GM23248 (cell line): Measurements from ENCODE around the gene SLC38A8. TPM values are rescaled to one million over a fixed set of nuclear protein-coding genes. Genes with fewer than 3 reads are reported as not detected.

Experiments
- DNase-seq: peaks from one replicate; pipeline ENCODE4 v3.0.0-alpha.2; 2015
- H2AFZ ChIP-seq: fragments of 200-600 bp; sonication (generic); 2 replicates; pipeline ENCODE4 v1.6.1; 2016; ENCODE audit warnings: antibody characterized with exemption
- H3F3A ChIP-seq: fragments of 200-600 bp; sonication (generic); 2 replicates; pipeline ENCODE4 v1.6.1; 2016; ENCODE audit warnings: mild to moderate bottlenecking, antibody characterized with exemption, mixed run types; ENCODE audit not compliant: insufficient read depth
- H3K27ac ChIP-seq: fragments of 200-600 bp; sonication (generic); 2 replicates; pipeline ENCODE4 v1.5.1; 2016; ENCODE audit warnings: mild to moderate bottlenecking
- H3K27me3 ChIP-seq: fragments of 200-600 bp; sonication (generic); replicated peaks from 2 replicates; pipeline ENCODE4 v1.6.1; 2016; ENCODE audit warnings: mild to moderate bottlenecking; ENCODE audit not compliant: insufficient read depth
- H3K36me3 ChIP-seq: fragments of 200-600 bp; sonication (generic); 2 replicates; pipeline ENCODE4 v1.6.1; 2016; ENCODE audit warnings: low read depth, mild to moderate bottlenecking
- H3K4me1 ChIP-seq: fragments of 200-600 bp; sonication (generic); 2 replicates; pipeline ENCODE4 v1.6.1; 2016; ENCODE audit warnings: mild to moderate bottlenecking; ENCODE audit not compliant: insufficient read depth
- H3K4me2 ChIP-seq: fragments of 200-600 bp; sonication (generic); one replicate; pipeline ENCODE4 v1.6.1; 2016; ENCODE audit warnings: mild to moderate bottlenecking; ENCODE audit not compliant: unreplicated experiment
- H3K4me3 ChIP-seq: fragments of 200-600 bp; sonication (generic); 2 replicates; pipeline ENCODE4 v1.5.1; 2016; ENCODE audit warnings: mild to moderate bottlenecking
- H3K79me2 ChIP-seq: fragments of 200-600 bp; sonication (generic); 2 replicates; pipeline ENCODE4 v1.6.1; 2016; ENCODE audit warnings: mild to moderate bottlenecking; ENCODE audit not compliant: insufficient read depth
- H3K9ac ChIP-seq: fragments of 200-600 bp; sonication (generic); 2 replicates; pipeline ENCODE4 v1.6.1; 2016; ENCODE audit warnings: mild to moderate bottlenecking
- H3K9me2 ChIP-seq: fragments of 200-600 bp; sonication (generic); 2 replicates; pipeline ENCODE4 v1.6.1; 2016; ENCODE audit warnings: mixed run types, mild to moderate bottlenecking, moderate library complexity; ENCODE audit not compliant: insufficient read depth
- H3K9me3 ChIP-seq: fragments of 200-600 bp; sonication (generic); one replicate; pipeline ENCODE4 v1.6.1; 2017; ENCODE audit warnings: low read depth
- H4K20me1 ChIP-seq: fragments of 200-600 bp; sonication (generic); 2 replicates; pipeline ENCODE4 v1.6.0; 2016; ENCODE audit not compliant: insufficient read depth
- EZH2 ChIP-seq: fragments of 200-600 bp; sonication (generic); IDR thresholded peaks from 2 replicates; pipeline ENCODE4 v1.6.1; 2018; ENCODE audit warnings: antibody characterized with exemption, mild to moderate bottlenecking; ENCODE audit not compliant: insufficient read depth, poor library complexity, severe bottlenecking
- EZH2phosphoT487 ChIP-seq: fragments of 200-600 bp; sonication (generic); IDR thresholded peaks from 2 replicates; pipeline ENCODE4 v1.6.1; 2018; ENCODE audit warnings: antibody characterized with exemption, moderate library complexity, mild to moderate bottlenecking, low read depth; ENCODE audit not compliant: insufficient read depth
- WGBS, 2 experiments: methylation state at CpG; one replicate each; pipeline ENCODE4 v1.1.6; 2015 to 2017; ENCODE audit warnings: low lambda C conversion rate in 2 of 2, low coverage in 1 of 2; ENCODE audit errors: missing lambda C conversion rate in 2 of 2; 5-methylcytosine and 5-hydroxymethylcytosine counted together
- in situ Hi-C: fragments of 300-500 bp; cut with MboI; formaldehyde crosslinking; loops from 2 replicates; pipeline ENCODE4 v1.15.0; 2020
- polyA plus RNA-seq: library from polyadenylated mRNA; unstranded; fragments of >200 nt; fragmentation: Nextera tagmentation; extraction: Ambion mirVana; gene quantifications from 2 replicates; pipeline ENCODE4 v1.2.1, GENCODE V29; 2016
- total RNA-seq: library from RNA; depleted of rRNA; stranded (reverse); fragments of >200 nt; shearing (Covaris generic); gene quantifications from 2 replicates; pipeline ENCODE4 v1.2.3, GENCODE V29; 2014

The SLC38A8 gene
- total and polyA plus RNA-seq, 2 experiments from 2014 or later = not detected

GRCh38 chr16:84026606-84027005 lies 16.0 kb downstream of the SLC38A8 start:
- Histone ChIP-seq H3K4me2 (no peak overlapping the region), H2AFZ (no peak overlapping the region), H4K20me1 (no peaks in the 10 kb centered on the region), H3K9ac (no peak overlapping the region), H3K9me2 (no peaks in the 10 kb centered on the region), H3K4me3 (no peak overlapping the region), H3K79me2 (no peaks in the 10 kb centered on the region), H3K27me3 (no peaks in the 10 kb centered on the region), H3K9me3 (no peaks in the 10 kb centered on the region), H3K36me3 (no peaks in the 10 kb centered on the region), H3F3A (no peaks in the 10 kb centered on the region), H3K4me1 (peaks cover 5% of the 10 kb centered on the region; the same call in 1 of the 2 replicates), H3K27ac (no peak overlapping the region)
- no peak for TF ChIP-seq EZH2
- TF ChIP-seq EZH2phosphoT487 = no peak
- whole genome bisulfite sequencing, 2 experiments = 95 to 96% methylated on average over 10 of the region's 10 CpGs
- in situ Hi-C loops = no loop called here
- DNase-seq = no peak

DNA sequence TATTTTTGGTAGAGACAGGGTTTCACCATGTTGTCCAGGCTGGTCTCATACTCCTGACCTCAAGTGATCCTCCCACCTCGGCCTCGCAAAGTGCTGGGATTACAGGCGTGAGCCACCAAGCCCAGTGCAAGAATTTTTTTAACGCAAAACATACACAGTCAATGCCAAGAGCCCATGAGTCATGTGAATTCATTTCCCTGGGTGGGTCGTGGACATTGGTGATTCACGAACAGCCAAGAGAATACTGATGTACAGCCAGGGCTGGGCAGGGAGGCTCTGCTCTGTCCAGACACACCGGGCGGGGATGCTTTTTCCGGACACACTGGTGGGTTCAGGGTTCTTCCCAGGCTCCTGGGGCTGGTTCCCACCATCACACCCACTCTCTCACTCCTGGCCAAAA lies 17.7 kb downstream of the SLC38A8 start:
- Histone ChIP-seq H2AFZ (peak overlapping the region; percentile 69), H3K4me2 (peak overlapping the region; percentile 20), H3K79me2 (no peaks in the 10 kb centered on the region), H3K9me2 (no peaks in the 10 kb centered on the region), H3K4me1 (peaks cover 5% of the 10 kb centered on the region; the same call in 1 of the 2 replicates), H3K27me3 (no peaks in the 10 kb centered on the region), H3F3A (no peaks in the 10 kb centered on the region), H3K27ac (peak overlapping the region; percentile 40), H3K9me3 (no peaks in the 10 kb centered on the region), H3K9ac (peak overlapping the region; percentile 42; the same call in 1 of the 2 replicates), H4K20me1 (no peaks in the 10 kb centered on the region), H3K4me3 (no peak overlapping the region), H3K36me3 (no peaks in the 10 kb centered on the region)
- TF ChIP-seq EZH2 = no peak
- TF ChIP-seq EZH2phosphoT487 = no peak
- peak; percentile 95 for DNase-seq
- in situ Hi-C loops = no loop called here
- WGBS, 2 experiments = 3 to 5% methylated on average over 9 of the region's 9 CpGs

- Histone ChIP-seq H3K79me2 (no peaks in the 10 kb centered on the region), H3K36me3 (no peaks in the 10 kb centered on the region), H3K27me3 (no peaks in the 10 kb centered on the region), H3K4me3 (no peak overlapping the region), H4K20me1 (no peaks in the 10 kb centered on the region), H3K4me2 (no peak overlapping the region), H3K27ac (no peak overlapping the region), H2AFZ (no peak overlapping the region), H3K9me2 (no peaks in the 10 kb centered on the region), H3K9me3 (no peaks in the 10 kb centered on the region), H3K9ac (no peak overlapping the region), H3F3A (no peaks in the 10 kb centered on the region), H3K4me1 (peaks cover 5% of the 10 kb centered on the region; the same call in 1 of the 2 replicates)
- WGBS, 2 experiments = 81 to 84% methylated on average over 11 of the region's 11 CpGs
- DNase-seq = no peak
- in situ Hi-C loops = no loop called here
- TF ChIP-seq EZH2 (no peak), EZH2phosphoT487 (no peak)
Observed at GRCh38 chr16:84022644-84023043, 20.0 kb downstream of the SLC38A8 start.

- Histone ChIP-seq H2AFZ (no peak overlapping the region), H3K36me3 (no peaks in the 10 kb centered on the region), H3K4me3 (no peak overlapping the region), H3F3A (no peaks in the 10 kb centered on the region), H3K4me1 (peaks cover 5% of the 10 kb centered on the region; the same call in 1 of the 2 replicates), H3K27me3 (no peaks in the 10 kb centered on the region), H3K27ac (no peak overlapping the region), H3K79me2 (no peaks in the 10 kb centered on the region), H4K20me1 (no peaks in the 10 kb centered on the region), H3K9me3 (no peaks in the 10 kb centered on the region), H3K4me2 (no peak overlapping the region), H3K9ac (no peak overlapping the region), H3K9me2 (no peaks in the 10 kb centered on the region)
- DNase-seq = no peak
- WGBS, 2 experiments = 70 to 74% methylated on average over 5 of the region's 5 CpGs
- TF ChIP-seq EZH2 = no peak
- no peak for TF ChIP-seq EZH2phosphoT487
- in situ Hi-C loops = no loop called here
Observed at GRCh38 chr16:84021488-84021887, 21.1 kb downstream of the SLC38A8 start.

DNA sequence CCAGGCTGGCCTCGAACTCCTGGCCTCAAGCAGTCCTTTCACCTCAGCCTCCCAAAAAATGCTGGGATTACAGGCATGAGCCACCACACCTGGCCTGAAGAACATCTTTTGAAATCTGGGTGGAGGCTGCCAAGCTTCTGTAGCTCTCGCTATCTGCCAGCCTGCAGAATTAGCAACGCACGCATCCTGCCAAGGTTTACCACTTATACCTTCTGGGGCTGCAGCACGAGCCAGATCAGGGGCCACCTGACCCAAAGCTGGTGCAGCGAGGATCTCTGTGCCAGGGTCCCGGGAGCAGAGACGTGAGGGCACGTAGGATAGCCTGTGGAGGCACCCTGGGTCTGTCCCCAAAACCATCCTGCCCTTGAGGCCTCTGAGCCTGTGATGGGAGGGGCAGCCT lies 22.2 kb downstream of the SLC38A8 start:
- no peaks in the 10 kb centered on the region for H3K36me3 ChIP-seq
- no peak overlapping the region for H3K9ac ChIP-seq
- no peaks in the 10 kb centered on the region for H4K20me1 ChIP-seq
- H2AFZ ChIP-seq = no peak overlapping the region
- H3K4me2 ChIP-seq = no peak overlapping the region
- peaks cover 3% of the 10 kb centered on the region; the same call in 1 of the 2 replicates for H3K4me1 ChIP-seq
- 72 to 73% methylated on average over 9 of the region's 9 CpGs for WGBS, 2 experiments
- no peak overlapping the region for H3K4me3 ChIP-seq
- no peaks in the 10 kb centered on the region for H3K9me3 ChIP-seq
- no peaks in the 10 kb centered on the region for H3K27me3 ChIP-seq
- H3K79me2 ChIP-seq = no peaks in the 10 kb centered on the region
- no peaks in the 10 kb centered on the region for H3F3A ChIP-seq
- in situ Hi-C loops = no loop called here
- DNase-seq = no peak
- no peaks in the 10 kb centered on the region for H3K9me2 ChIP-seq
- TF ChIP-seq EZH2 (no peak), EZH2phosphoT487 (no peak)
- H3K27ac ChIP-seq = no peak overlapping the region
